Gastrocnemius medialis (tissue), 4 donors: ENCODE results near the gene CBX2. TPM values are rescaled to one million over a fixed set of nuclear protein-coding genes. Genes with fewer than 3 reads are reported as not detected.

Source experiments
- ATAC-seq, 2 donors: fragments of 150-250 bp; one replicate each; pipeline ENCODE4 v1.9.1; 2016
- DNase-seq, 2 donors: peaks; one replicate each; pipeline ENCODE4 v3.0.0-alpha.2; 2019
- H3K27ac ChIP-seq, 4 donors: fragments of 200-600 bp; sonication (generic); 1 replicate in 1 of 4; 2 replicates in 3 of 4; pipeline ENCODE4 v1.5.1; 2016 to 2018; ENCODE audit warnings: mild to moderate bottlenecking in 2 of 4, moderate library complexity in 1 of 4
- H3K27me3 ChIP-seq, 3 donors: fragments of 200-600 bp; sonication (generic) in 2 of 3; 1 replicate in 1 of 3; 2 replicates in 2 of 3; pipeline versions ENCODE4 v1.5.1 to v1.6.0; 2016 to 2019; ENCODE audit warnings: mild to moderate bottlenecking in 1 of 3, moderate library complexity in 1 of 3
- H3K36me3 ChIP-seq, 2 donors: fragments of 200-600 bp; sonication (generic) in 1 of 2; one replicate each; pipeline ENCODE4 v1.5.1; 2017 to 2018
- H3K4me1 ChIP-seq, 2 donors: fragments of 200-600 bp; sonication (generic) in 1 of 2; one replicate each; pipeline ENCODE4 v1.5.1; 2016 to 2017; ENCODE audit warnings: mild to moderate bottlenecking in 2 of 2
- H3K4me3 ChIP-seq, 4 donors: fragments of 200-600 bp; sonication (generic) in 3 of 4; 1 replicate in 1 of 4; 2 replicates in 3 of 4; pipeline ENCODE4 v1.5.1; 2016 to 2019; ENCODE audit warnings: mild to moderate bottlenecking in 2 of 4
- H3K9me3 ChIP-seq, 3 donors: fragments of 200-600 bp; sonication (generic) in 2 of 3; 1 replicate in 1 of 3; 2 replicates in 2 of 3; pipeline ENCODE4 v1.5.1; 2016 to 2019
- POLR2A ChIP-seq, 2 donors: fragments of 450-650 bp; IDR thresholded peaks; one replicate each; pipeline ENCODE4 v1.6.1; 2017; ENCODE audit warnings: antibody characterized with exemption in 2 of 2, mild to moderate bottlenecking in 2 of 2, moderate library complexity in 2 of 2
- in situ Hi-C, 4 donors: fragments of 200-750 bp; cut with MboI; loops; one replicate each; pipeline versions ENCODE4 v1.15.0 to v1.8.0; 2017; ENCODE audit warnings: low sequenced_read_pairs in 4 of 4
- intact Hi-C: fragments of 100-400 bp; cut with DNase I; formaldehyde crosslinking; loops from one replicate; pipeline ENCODE4 v1.15.1; 2023; ENCODE audit warnings: low total_unique reads
- total RNA-seq, 4 donors: library from RNA; depleted of rRNA; stranded (reverse); fragments of >200 nt; gene quantifications; one replicate each; pipeline versions ENCODE4 v1.1.0 to v1.2.3, GENCODE V29; 2016
- TF ChIP-seq, protein P1 (sequence below), 5 experiments: fragments of 450-650 bp in 3 of 5; fragments of 200-600 bp in 2 of 5; sonication (generic) in 2 of 5; IDR thresholded peaks in 4 of 5; conservative IDR thresholded peaks in 1 of 5; 1 replicate in 4 of 5; 2 replicates in 1 of 5; pipeline ENCODE4 v1.5.1; 2016 to 2019; ENCODE audit warnings: antibody characterized with exemption in 5 of 5, mild to moderate bottlenecking in 3 of 5, moderate library complexity in 3 of 5

Gene CBX2
- total RNA-seq, 4 donors from 2014 or later, result 0.13 to 1.1 (median 0.42) TPM; not detected in 1

DNA sequence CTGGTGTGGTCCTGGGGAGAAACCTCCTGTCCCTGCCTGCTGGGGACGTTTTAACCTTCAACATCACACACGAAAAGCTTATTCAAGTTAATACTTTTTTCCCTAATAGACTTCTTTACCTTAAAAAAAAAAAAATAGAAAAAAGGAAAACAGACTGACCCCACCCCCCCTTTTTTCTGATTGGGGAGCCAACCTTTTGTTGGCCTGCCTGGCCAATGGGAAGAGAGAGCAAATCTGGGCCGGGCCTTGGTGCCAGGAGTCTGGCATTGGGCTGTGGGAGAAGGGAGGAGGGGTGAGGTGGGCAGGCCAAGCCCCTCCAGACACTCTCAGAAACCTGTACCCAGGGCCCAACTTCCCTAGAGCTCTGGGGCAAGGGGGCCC lies 16.0 kb downstream of the CBX2 start:
- no peak for DNase-seq
- peaks cover 11 to 40% of the 10 kb centered on the region in 2 donors for H3K4me1 ChIP-seq
- no peaks in the 10 kb centered on the region for H3K36me3 ChIP-seq
- H3K27me3 ChIP-seq, result peaks cover 62 to 65% (median 65%) of the 10 kb centered on the region in 3 donors
- no peaks in the 10 kb centered on the region for H3K9me3 ChIP-seq
- no peak for ATAC-seq
- intact Hi-C loops (loop anchor here (5.0 kb wide), 1 partner anchor 123 kb away; no protein-coding TSS in a partner anchor), in situ Hi-C loops (no loop called here)
- H3K4me3 ChIP-seq, result no peak overlapping the region
- TF ChIP-seq, protein P1, sequence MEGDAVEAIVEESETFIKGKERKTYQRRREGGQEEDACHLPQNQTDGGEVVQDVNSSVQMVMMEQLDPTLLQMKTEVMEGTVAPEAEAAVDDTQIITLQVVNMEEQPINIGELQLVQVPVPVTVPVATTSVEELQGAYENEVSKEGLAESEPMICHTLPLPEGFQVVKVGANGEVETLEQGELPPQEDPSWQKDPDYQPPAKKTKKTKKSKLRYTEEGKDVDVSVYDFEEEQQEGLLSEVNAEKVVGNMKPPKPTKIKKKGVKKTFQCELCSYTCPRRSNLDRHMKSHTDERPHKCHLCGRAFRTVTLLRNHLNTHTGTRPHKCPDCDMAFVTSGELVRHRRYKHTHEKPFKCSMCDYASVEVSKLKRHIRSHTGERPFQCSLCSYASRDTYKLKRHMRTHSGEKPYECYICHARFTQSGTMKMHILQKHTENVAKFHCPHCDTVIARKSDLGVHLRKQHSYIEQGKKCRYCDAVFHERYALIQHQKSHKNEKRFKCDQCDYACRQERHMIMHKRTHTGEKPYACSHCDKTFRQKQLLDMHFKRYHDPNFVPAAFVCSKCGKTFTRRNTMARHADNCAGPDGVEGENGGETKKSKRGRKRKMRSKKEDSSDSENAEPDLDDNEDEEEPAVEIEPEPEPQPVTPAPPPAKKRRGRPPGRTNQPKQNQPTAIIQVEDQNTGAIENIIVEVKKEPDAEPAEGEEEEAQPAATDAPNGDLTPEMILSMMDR (IDR thresholded peaks at IDR 0.05 in 4 of 5, conservative IDR thresholded peaks at IDR 0.05 in 1 of 5), result no peak
- no peak for TF ChIP-seq POLR2A (IDR thresholded peaks at IDR 0.05)
- no peak overlapping the region for H3K27ac ChIP-seq

DNA sequence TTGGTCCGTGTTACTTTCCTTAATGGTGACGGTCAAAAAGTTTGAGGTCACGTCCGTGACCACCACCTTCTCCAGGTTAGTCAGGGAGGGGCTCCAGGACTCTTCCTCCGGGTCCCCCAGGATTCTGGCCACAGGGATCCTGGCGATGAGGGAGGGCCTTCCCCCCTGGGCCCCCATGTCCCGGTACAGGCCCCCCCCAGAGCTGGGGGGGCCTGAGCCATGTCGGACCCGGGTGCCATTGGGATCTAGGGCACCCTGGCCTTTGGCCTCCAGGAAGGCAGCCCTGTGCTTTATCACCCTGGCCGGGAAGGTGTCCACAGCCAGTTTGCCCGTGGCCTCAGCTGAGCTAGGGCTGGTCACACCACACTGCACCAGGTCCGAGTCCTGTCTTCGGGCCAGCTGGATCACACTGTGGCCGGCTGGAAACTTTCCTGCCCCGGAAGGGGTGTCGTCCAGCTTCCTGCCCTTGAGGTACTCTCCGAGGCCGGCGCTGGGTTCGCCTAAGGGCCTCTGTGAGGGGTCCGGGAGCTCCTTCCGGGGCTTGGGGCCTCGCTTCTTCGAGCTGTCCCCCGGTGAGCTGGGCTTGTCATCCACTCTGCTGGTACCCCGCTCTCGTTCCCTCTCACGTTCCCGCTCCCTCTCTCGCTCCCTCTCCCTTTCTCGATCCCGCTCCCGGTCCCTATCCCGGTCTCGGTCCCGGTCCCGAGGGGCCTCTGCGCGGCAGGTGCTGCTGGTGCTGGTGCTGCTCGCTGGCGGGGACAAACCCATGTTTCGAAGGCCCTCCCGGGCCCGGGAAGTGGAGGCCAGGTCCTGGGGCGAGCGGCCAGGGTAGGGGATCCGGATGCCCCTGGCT lies 16.9 kb downstream of the CBX2 start:
- DNase-seq (no peak), ATAC-seq (no peak)
- no peak overlapping the region for H3K27ac ChIP-seq
- H3K9me3 ChIP-seq, result no peaks in the 10 kb centered on the region
- no peak overlapping the region for H3K4me3 ChIP-seq
- TF ChIP-seq POLR2A (IDR thresholded peaks at IDR 0.05), result no peak
- TF ChIP-seq, protein P1 (IDR thresholded peaks at IDR 0.05 in 4 of 5, conservative IDR thresholded peaks at IDR 0.05 in 1 of 5), result no peak
- no peaks in the 10 kb centered on the region for H3K36me3 ChIP-seq
- H3K27me3 ChIP-seq, result peaks cover 64 to 65% (median 65%) of the 10 kb centered on the region in 3 donors
- intact Hi-C loops, result loop anchor here (5.0 kb wide), 1 partner anchor 122 kb away; no protein-coding TSS in a partner anchor
- in situ Hi-C loops, result no loop called here
- H3K4me1 ChIP-seq, result peaks cover 11 to 40% of the 10 kb centered on the region in 2 donors

DNA sequence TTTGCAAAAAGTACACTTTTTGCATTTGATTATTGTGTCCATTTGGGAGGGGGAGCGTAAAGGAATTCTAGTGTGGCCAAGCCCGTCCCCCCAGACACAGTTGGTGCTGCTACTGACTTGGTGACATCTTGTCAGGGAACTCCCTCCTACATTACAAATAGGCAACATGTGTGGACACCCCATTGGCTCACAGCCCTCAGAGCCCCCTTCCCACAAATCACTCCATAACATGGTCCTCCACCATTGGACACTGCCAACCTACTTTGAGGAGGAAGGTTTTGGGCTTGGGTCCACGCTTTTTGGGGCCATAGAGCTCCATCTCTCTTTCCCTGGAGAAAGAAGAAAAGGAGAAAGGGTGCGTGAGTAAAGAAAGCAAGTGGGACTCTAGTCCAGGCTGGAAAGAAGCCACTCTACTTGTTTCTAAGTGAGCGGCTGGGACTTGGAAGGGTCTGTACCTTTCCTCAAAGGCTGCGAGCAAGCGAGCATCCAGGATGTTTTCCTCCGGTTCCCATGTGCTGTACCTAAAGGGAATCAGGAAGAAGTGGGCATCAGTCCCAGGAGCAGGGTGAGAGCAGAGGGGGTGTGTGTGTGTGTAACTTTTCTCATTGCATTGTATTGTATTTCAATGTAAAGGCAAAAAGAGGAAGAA lies 18.0 kb downstream of the CBX2 start:
- Histone ChIP-seq H3K36me3 (no peaks in the 10 kb centered on the region), H3K9me3 (no peaks in the 10 kb centered on the region), H3K4me1 (peaks cover 16 to 40% of the 10 kb centered on the region in 2 donors), H3K27me3 (peaks cover 64 to 65% (median 65%) of the 10 kb centered on the region in 3 donors), H3K27ac (no peak overlapping the region), H3K4me3 (peak overlapping the region; percentile 66 to 87 (median 76))
- ATAC-seq (no peak), DNase-seq (no peak)
- intact Hi-C loops (no loop called here), in situ Hi-C loops (no loop called here)
- TF ChIP-seq, protein P1 (IDR thresholded peaks at IDR 0.05 in 4 of 5, conservative IDR thresholded peaks at IDR 0.05 in 1 of 5), result no peak
- TF ChIP-seq POLR2A (IDR thresholded peaks at IDR 0.05), result no peak

DNA sequence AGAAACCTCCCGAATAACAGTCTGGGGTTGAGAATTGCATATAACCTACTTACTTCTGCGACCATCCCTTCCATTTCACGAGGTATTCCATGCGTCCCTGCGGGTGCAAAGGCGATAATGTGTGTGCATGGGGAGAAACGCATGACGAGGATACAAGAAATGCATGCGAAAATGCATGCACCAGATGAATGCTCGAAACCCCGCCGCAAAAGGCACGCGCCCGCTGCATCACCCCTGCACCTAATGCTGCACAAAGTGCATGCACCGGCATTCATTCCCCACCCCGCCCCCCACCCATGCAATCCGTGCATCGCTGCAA lies 18.5 kb downstream of the CBX2 start:
- peaks cover 17 to 44% of the 10 kb centered on the region in 2 donors for H3K4me1 ChIP-seq
- ATAC-seq, result no peak
- peaks cover 64 to 65% (median 65%) of the 10 kb centered on the region in 3 donors for H3K27me3 ChIP-seq

More for the DNA sequence above, 18.5 kb downstream of the CBX2 start:
- TF ChIP-seq POLR2A (IDR thresholded peaks at IDR 0.05), result no peak
- TF ChIP-seq, protein P1 (IDR thresholded peaks at IDR 0.05 in 4 of 5, conservative IDR thresholded peaks at IDR 0.05 in 1 of 5), result no peak
- Histone ChIP-seq H3K27ac (peak overlapping the region; percentile 74 to 82 (median 78)), H3K36me3 (no peaks in the 10 kb centered on the region), H3K4me3 (peak overlapping the region; percentile 66 to 87 (median 76)), H3K9me3 (no peaks in the 10 kb centered on the region)
- no peak for DNase-seq
- in situ Hi-C loops, result no loop called here
- intact Hi-C loops, result no loop called here
